ENCODE measurements around the gene PLLP. TPM values are rescaled to one million over a fixed set of nuclear protein-coding genes. Genes with fewer than 3 reads are reported as not detected.

PLLP gene
- polyA plus RNA-seq, 1 donor (not counting 4 experiments of a cell fraction or from before 2014, with no cell fraction given) = 8.7 TPM

- Histone ChIP-seq H2AFZ (ENCODE audit: control insufficient read depth, low read length) (no peak overlapping the region), H3K9me1 (ENCODE audit: control insufficient read depth, extremely low read depth, insufficient read depth, low read length) (no peaks in the 10 kb centered on the region), H3K4me1 (ENCODE audit: control insufficient read depth, extremely low read depth, insufficient read depth, low read length) (peaks cover 13% of the 10 kb centered on the region), H3K27me3 (ENCODE audit: control insufficient read depth, extremely low read depth, insufficient read depth, low read length) (peaks cover 5% of the 10 kb centered on the region), H4K20me1 (ENCODE audit: control insufficient read depth, extremely low read depth, insufficient read depth, low read length) (no peaks in the 10 kb centered on the region), H3K36me3 (ENCODE audit: control insufficient read depth in 2 of 2, extremely low read depth in 1 of 2, insufficient read depth in 2 of 2, low read length in 2 of 2) (no peaks in the 10 kb centered on the region), H3K79me2 (ENCODE audit: control insufficient read depth, insufficient read depth, low read length) (no peaks in the 10 kb centered on the region), H3K9me3 (ENCODE audit: control insufficient read depth, low read depth, low read length) (no peaks in the 10 kb centered on the region), H3K27ac (ENCODE audit: control insufficient read depth, insufficient read depth, low read length) (no peak overlapping the region), H3K4me2 (ENCODE audit: control insufficient read depth, extremely low read depth, insufficient read depth, low read depth, low read length) (no peak overlapping the region), H3K4me3 (ENCODE audit: control insufficient read depth in 2 of 3, extremely low read depth in 1 of 3, insufficient read depth in 2 of 3, low read depth in 1 of 3, low read length in 3 of 3) (no peak overlapping the region), H3K9ac (ENCODE audit: control insufficient read depth, extremely low read depth, insufficient read depth, low read length) (no peak overlapping the region)
- FAIRE-seq = no peak
- DNase-seq (ENCODE audit: low read depth, low spot score) = no peak
- TF ChIP-seq EZH2 (IDR thresholded peaks at IDR 0.05; ENCODE audit: low read length) (no peak), CTCF (optimal IDR thresholded peaks at IDR 0.05 in 1 of 3, IDR thresholded peaks at IDR 0.05 in 1 of 3, conservative IDR thresholded peaks at IDR 0.05 in 1 of 3; ENCODE audit: extremely low read depth in 1 of 3, insufficient read depth in 2 of 3, low read length in 3 of 3) (no peak)
- dilution Hi-C loops (cut with MboI; ENCODE audit: extremely low pct_ligation_motif_present, low sequenced_read_pairs) = no loop called here
Observed at GRCh38 chr16:57303910-57304168, 19.4 kb upstream of the PLLP start.

GRCh38 chr16:57303021-57303909 lies 18.8 kb upstream of the PLLP start:
- Histone ChIP-seq H3K79me2 (ENCODE audit: control insufficient read depth, insufficient read depth, low read length) (no peaks in the 10 kb centered on the region), H3K4me2 (ENCODE audit: control insufficient read depth, extremely low read depth, insufficient read depth, low read depth, low read length) (no peak overlapping the region), H3K4me1 (ENCODE audit: control insufficient read depth, extremely low read depth, insufficient read depth, low read length) (peaks cover 14% of the 10 kb centered on the region), H3K27me3 (ENCODE audit: control insufficient read depth, extremely low read depth, insufficient read depth, low read length) (peaks cover 5% of the 10 kb centered on the region), H3K9ac (ENCODE audit: control insufficient read depth, extremely low read depth, insufficient read depth, low read length) (no peak overlapping the region), H3K9me1 (ENCODE audit: control insufficient read depth, extremely low read depth, insufficient read depth, low read length) (no peaks in the 10 kb centered on the region), H3K4me3 (ENCODE audit: control insufficient read depth in 2 of 3, extremely low read depth in 1 of 3, insufficient read depth in 2 of 3, low read depth in 1 of 3, low read length in 3 of 3) (no peak overlapping the region), H4K20me1 (ENCODE audit: control insufficient read depth, extremely low read depth, insufficient read depth, low read length) (no peaks in the 10 kb centered on the region), H3K9me3 (ENCODE audit: control insufficient read depth, low read depth, low read length) (no peaks in the 10 kb centered on the region), H3K36me3 (ENCODE audit: control insufficient read depth in 2 of 2, extremely low read depth in 1 of 2, insufficient read depth in 2 of 2, low read length in 2 of 2) (no peaks in the 10 kb centered on the region), H3K27ac (ENCODE audit: control insufficient read depth, insufficient read depth, low read length) (no peak overlapping the region), H2AFZ (ENCODE audit: control insufficient read depth, low read length) (no peak overlapping the region)
- no peak for TF ChIP-seq EZH2 (IDR thresholded peaks at IDR 0.05; ENCODE audit: low read length)
- TF ChIP-seq CTCF (optimal IDR thresholded peaks at IDR 0.05 in 1 of 3, IDR thresholded peaks at IDR 0.05 in 1 of 3, conservative IDR thresholded peaks at IDR 0.05 in 1 of 3; ENCODE audit: extremely low read depth in 1 of 3, insufficient read depth in 2 of 3, low read length in 3 of 3) = no peak
- dilution Hi-C loops (cut with MboI; ENCODE audit: extremely low pct_ligation_motif_present, low sequenced_read_pairs) = no loop called here
- FAIRE-seq = no peak
- DNase-seq (ENCODE audit: low read depth, low spot score) = no peak
